ENCODE data around the gene KIAA1614.
A peak's percentile ranks its signal among the peaks of the same experiment; 100 is the strongest.

Gene KIAA1614

GRCh38 chr1:180934563-180934962, 21.9 kb downstream of the KIAA1614 start:
- Mint-ChIP-seq H3K36me3 (ENCODE audit: insufficient read depth) (no peaks in the 10 kb centered on the region), H3K4me1 (ENCODE audit: low read depth in 2 of 2) (peaks cover 0 to 7% of the 10 kb centered on the region in 2 donors), H3K27me3 (no peaks in the 10 kb centered on the region), H3K27ac (no peak overlapping the region), H3K9me3 (no peaks in the 10 kb centered on the region), H3K4me3 (no peak overlapping the region)
- no peak for DNase-seq
- ATAC-seq (replicated peaks), result no peak

DNA sequence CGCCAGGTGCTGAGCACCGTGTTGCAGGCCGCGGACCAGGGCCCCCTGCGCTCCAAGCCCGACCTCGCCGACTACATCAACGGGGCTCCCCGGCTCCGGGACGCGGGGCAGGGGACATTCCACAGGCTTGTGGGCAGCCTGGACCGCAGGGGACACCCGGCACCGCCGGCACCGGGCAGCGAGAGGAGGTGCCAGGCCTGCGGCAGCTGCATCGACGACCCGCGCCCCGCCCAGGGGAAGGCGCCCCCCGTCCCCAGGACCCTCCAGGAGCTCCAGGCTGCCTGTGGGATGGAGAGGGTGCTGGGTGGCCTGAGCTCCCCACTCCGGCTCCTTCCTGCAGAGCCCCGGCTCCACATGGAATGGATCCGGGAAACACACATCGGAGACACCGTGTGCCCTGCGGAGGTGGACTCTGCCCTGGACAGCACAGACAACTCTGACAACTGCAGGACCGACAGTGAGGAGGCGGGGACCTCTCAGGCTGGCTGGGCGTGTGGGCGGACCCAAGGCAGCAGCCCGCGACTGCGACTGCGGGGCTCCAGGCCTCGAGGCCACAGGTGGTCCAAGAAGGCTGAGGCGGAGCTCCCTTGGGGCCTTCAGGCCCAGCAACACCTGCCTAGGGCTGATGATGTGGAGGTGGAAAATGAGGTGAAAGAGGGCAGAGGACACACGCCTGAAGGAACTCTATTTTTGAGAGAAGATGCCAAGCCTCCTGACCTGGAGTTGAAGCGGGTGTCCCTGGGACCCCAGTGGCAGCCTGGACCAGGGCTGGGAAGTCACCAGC, 22.8 kb downstream of the KIAA1614 start:
- no peaks in the 10 kb centered on the region for H3K9me3 Mint-ChIP-seq
- no peaks in the 10 kb centered on the region for H3K27me3 Mint-ChIP-seq
- DNase-seq (no peak), ATAC-seq (replicated peaks) (no peak)
- no peak overlapping the region for H3K4me3 Mint-ChIP-seq
- no peaks in the 10 kb centered on the region for H3K36me3 Mint-ChIP-seq (ENCODE audit: insufficient read depth)
- H3K4me1 Mint-ChIP-seq (ENCODE audit: low read depth in 2 of 2), result peaks cover 0 to 7% of the 10 kb centered on the region in 2 donors
- H3K27ac Mint-ChIP-seq, result no peak overlapping the region

DNA sequence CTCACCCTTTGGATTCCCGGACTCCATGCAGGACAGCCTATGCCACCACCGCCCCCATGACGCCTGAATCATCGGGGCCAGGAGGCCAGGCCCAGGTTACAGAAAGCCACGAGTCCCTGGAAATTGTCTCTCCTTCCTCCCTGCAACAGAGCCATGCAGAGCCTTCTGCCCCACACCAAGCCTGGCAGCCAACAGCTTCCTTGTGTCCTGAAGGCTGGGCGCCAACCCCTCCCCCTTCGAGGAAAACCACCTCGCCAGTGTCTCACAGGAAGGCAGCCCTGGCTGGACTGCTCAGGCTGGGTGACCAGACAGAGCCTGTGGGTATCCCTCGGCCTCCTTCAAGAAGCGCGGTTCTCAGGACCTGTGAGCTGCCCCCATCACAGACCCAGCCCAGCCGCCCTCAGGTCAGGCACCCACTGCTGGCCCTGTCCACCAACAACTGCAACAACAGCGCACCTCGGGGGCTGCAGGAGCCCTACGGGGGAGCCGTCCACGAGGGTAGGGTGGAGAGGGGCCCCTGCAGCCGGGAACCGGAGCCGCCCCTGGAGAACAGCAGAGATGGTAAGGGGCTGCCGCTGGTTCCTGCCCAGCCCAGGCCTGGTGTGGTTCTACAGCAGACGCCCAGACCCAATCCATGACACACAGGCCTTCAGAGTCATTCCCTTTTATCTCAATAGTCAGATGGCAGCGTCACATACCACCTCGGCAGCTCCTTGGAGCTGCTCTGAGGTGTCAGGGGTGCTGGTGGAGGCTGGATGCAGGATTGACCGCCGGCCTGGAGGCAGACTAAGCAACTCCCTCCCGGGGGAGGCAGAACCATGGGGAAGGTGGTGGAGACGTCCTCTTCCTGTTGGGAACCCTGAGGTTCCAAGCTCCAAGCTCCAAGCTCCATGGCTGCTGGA, 23.7 kb downstream of the KIAA1614 start:
- Mint-ChIP-seq H3K4me3 (no peak overlapping the region), H3K4me1 (ENCODE audit: low read depth in 2 of 2) (peaks cover 0 to 7% of the 10 kb centered on the region in 2 donors), H3K27me3 (no peaks in the 10 kb centered on the region), H3K9me3 (no peaks in the 10 kb centered on the region), H3K36me3 (ENCODE audit: insufficient read depth) (no peaks in the 10 kb centered on the region), H3K27ac (no peak overlapping the region)
- DNase-seq, result no peak
- ATAC-seq (replicated peaks), result no peak

- Mint-ChIP-seq H3K27me3 (no peaks in the 10 kb centered on the region), H3K4me1 (ENCODE audit: low read depth in 2 of 2) (peaks cover 0 to 7% of the 10 kb centered on the region in 2 donors), H3K4me3 (no peak overlapping the region), H3K9me3 (no peaks in the 10 kb centered on the region), H3K27ac (no peak overlapping the region), H3K36me3 (ENCODE audit: insufficient read depth) (no peaks in the 10 kb centered on the region)
- no peak for DNase-seq
- no peak for ATAC-seq (replicated peaks)
Observed at GRCh38 chr1:180937012-180937372, 24.3 kb downstream of the KIAA1614 start.

- H3K27me3 Mint-ChIP-seq, result no peaks in the 10 kb centered on the region
- H3K36me3 Mint-ChIP-seq (ENCODE audit: insufficient read depth), result no peaks in the 10 kb centered on the region
- ATAC-seq (replicated peaks), result no peak
- H3K4me1 Mint-ChIP-seq (ENCODE audit: low read depth in 2 of 2), result peaks cover 0 to 7% of the 10 kb centered on the region in 2 donors
- H3K9me3 Mint-ChIP-seq, result no peaks in the 10 kb centered on the region
- no peak overlapping the region for H3K4me3 Mint-ChIP-seq
- no peak for DNase-seq
- no peak overlapping the region for H3K27ac Mint-ChIP-seq
Observed at GRCh38 chr1:180937624-180938225, 25.0 kb downstream of the KIAA1614 start.

GRCh38 chr1:180939073-180939710, 26.5 kb downstream of the KIAA1614 start:
- DNase-seq (no peak), ATAC-seq (replicated peaks) (no peak)
- Mint-ChIP-seq H3K36me3 (ENCODE audit: insufficient read depth) (no peaks in the 10 kb centered on the region), H3K27ac (peak overlapping the region in 1 of 2 donors; percentile 22), H3K4me3 (no peak overlapping the region), H3K4me1 (ENCODE audit: low read depth in 2 of 2) (peaks cover 0 to 7% of the 10 kb centered on the region in 2 donors), H3K27me3 (no peaks in the 10 kb centered on the region), H3K9me3 (no peaks in the 10 kb centered on the region)

DNA sequence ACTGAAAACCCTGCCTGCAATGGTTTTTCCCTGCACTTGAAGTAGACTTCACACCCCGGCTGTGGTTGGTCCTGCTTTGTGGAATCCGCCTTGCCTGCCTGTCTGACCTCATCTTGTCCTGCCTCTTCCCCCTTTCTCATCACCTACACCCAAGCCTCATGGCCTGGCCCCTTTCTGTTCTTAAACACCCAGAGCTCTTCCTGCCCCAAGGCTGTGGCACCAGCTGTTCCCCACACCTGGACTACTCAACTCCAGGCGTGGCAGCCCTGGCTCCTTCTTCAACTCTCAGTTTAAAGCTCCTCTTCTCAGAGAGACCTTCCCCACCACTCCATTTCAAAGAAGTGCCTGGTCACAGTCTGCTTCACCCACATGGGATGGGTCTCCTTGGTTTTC, 27.0 kb downstream of the KIAA1614 start:
- Mint-ChIP-seq H3K27me3 (no peaks in the 10 kb centered on the region), H3K9me3 (no peaks in the 10 kb centered on the region), H3K36me3 (ENCODE audit: insufficient read depth) (no peaks in the 10 kb centered on the region)

GRCh38 chr1:180940445-180940844, 27.7 kb downstream of the KIAA1614 start:
- H3K4me3 Mint-ChIP-seq, result no peak overlapping the region
- H3K27me3 Mint-ChIP-seq, result no peaks in the 10 kb centered on the region
- H3K4me1 Mint-ChIP-seq (ENCODE audit: low read depth in 2 of 2), result peaks cover 0 to 7% of the 10 kb centered on the region in 2 donors
- H3K27ac Mint-ChIP-seq, result no peak overlapping the region
- H3K36me3 Mint-ChIP-seq (ENCODE audit: insufficient read depth), result no peaks in the 10 kb centered on the region
- no peak for ATAC-seq (replicated peaks)
- no peak for DNase-seq
- H3K9me3 Mint-ChIP-seq, result no peaks in the 10 kb centered on the region

More for the DNA sequence above, 27.0 kb downstream of the KIAA1614 start:
- H3K4me1 Mint-ChIP-seq (ENCODE audit: low read depth in 2 of 2), result peaks cover 0 to 7% of the 10 kb centered on the region in 2 donors
- DNase-seq (no peak), ATAC-seq (replicated peaks) (no peak)
- H3K4me3 Mint-ChIP-seq, result no peak overlapping the region
- peak overlapping the region in 1 of 2 donors; percentile 22 for H3K27ac Mint-ChIP-seq

DNA sequence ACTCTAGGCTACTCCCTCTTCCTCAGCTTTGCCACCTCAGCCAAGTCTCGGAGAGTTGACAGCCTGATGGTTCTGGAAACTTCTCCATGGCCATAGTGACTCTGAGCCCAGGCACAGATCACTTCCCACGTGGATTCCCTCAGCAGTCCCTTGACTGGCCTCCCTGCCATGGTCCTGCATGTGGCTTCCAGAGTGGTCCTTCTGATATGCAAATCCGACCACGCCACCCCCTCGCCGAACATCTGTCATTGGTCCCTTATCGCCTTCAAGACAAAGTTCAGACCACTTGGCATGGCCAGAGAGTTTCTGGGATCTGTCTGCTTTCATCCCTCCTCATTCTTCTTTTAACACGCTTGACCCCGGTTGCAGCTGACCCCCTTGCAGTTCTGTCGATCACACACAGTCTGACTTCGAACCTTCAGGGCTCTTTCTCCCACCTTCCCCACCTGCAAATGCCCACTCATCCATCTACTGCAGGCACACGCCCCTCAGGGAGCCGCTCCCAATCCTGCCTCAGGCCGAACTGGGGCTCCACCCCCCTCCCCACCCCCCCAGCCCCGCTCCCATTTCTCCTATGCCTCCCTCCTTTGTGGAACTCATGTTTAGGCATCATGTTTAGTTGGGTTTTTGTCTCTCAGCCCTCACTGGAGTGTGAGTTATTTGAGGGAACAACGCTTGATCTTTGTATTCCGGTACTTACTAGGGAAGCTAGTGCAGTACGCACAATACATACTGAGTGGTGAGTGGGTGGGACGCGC, 29.0 kb downstream of the KIAA1614 start:
- no peak overlapping the region for H3K4me3 Mint-ChIP-seq
- H3K36me3 Mint-ChIP-seq (ENCODE audit: insufficient read depth), result no peaks in the 10 kb centered on the region
- H3K27ac Mint-ChIP-seq, result no peak overlapping the region
- no peak for ATAC-seq (replicated peaks)
- no peak for DNase-seq
- peaks cover 0 to 7% of the 10 kb centered on the region in 2 donors for H3K4me1 Mint-ChIP-seq (ENCODE audit: low read depth in 2 of 2)
- no peaks in the 10 kb centered on the region for H3K27me3 Mint-ChIP-seq
- H3K9me3 Mint-ChIP-seq, result peaks cover 0 to 1% of the 10 kb centered on the region in 2 donors

DNA sequence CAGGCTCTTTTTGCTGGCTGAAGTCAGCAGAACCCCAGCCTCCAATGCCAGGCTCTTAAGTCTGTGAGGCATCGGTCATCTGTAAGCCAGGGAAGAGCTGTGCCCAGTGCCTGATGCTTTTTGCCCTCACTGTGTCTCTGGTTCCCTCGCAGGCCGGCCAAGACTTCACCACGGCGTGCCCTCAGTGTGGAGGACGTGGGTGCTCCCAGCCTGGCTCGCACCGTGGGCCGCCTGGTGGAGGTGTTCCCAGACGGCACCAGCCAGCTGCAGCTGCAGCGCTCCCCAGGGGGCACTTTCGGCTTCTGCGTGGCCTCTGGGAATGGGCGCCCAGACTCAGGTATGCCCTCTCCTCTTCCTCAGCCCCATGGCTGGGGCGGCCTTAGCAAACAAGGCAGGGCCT, 32.5 kb downstream of the KIAA1614 start:
- Mint-ChIP-seq H3K9me3 (peaks cover 0 to 4% of the 10 kb centered on the region in 2 donors), H3K4me1 (ENCODE audit: low read depth in 2 of 2) (no peaks in the 10 kb centered on the region), H3K4me3 (no peak overlapping the region), H3K27me3 (no peaks in the 10 kb centered on the region), H3K27ac (no peak overlapping the region), H3K36me3 (ENCODE audit: insufficient read depth) (no peaks in the 10 kb centered on the region)
- no peak for DNase-seq
- no peak for ATAC-seq (replicated peaks)

GRCh38 chr1:180945551-180945950, 32.9 kb downstream of the KIAA1614 start:
- Mint-ChIP-seq H3K4me1 (ENCODE audit: low read depth in 2 of 2) (no peaks in the 10 kb centered on the region), H3K36me3 (ENCODE audit: insufficient read depth) (peaks cover under 1% of the 10 kb centered on the region), H3K4me3 (no peak overlapping the region), H3K27me3 (no peaks in the 10 kb centered on the region), H3K27ac (no peak overlapping the region), H3K9me3 (peaks cover 0 to 4% of the 10 kb centered on the region in 2 donors)
- DNase-seq (no peak), ATAC-seq (replicated peaks) (no peak)

GRCh38 chr1:180946056-180946455, 33.4 kb downstream of the KIAA1614 start:
- ATAC-seq (replicated peaks) (no peak), DNase-seq (no peak)
- H3K4me1 Mint-ChIP-seq (ENCODE audit: low read depth in 2 of 2), result no peaks in the 10 kb centered on the region
- H3K36me3 Mint-ChIP-seq (ENCODE audit: insufficient read depth), result peaks cover 4% of the 10 kb centered on the region
- H3K9me3 Mint-ChIP-seq, result peaks cover 0 to 4% of the 10 kb centered on the region in 2 donors
- no peaks in the 10 kb centered on the region for H3K27me3 Mint-ChIP-seq
- H3K27ac Mint-ChIP-seq, result no peak overlapping the region
- no peak overlapping the region for H3K4me3 Mint-ChIP-seq

All from effector memory CD8-positive, alpha-beta T cell (primary cell).